D721Med (cell line): ENCODE results near the gene SETD5.

Experiments
- DNase-seq: peaks from one replicate; pipeline ENCODE4 v3.0.0; 2011; ENCODE audit warnings: low spot score; ENCODE audit not compliant: insufficient read length
- FAIRE-seq: peaks from 2 replicates; lab custom pipeline; 2011; peaks lifted over from hg19 to GRCh38; lab: Jason Lieb, UNC
- CTCF ChIP-seq: IDR thresholded peaks from 2 replicates; pipeline ENCODE4 v1.5.1; 2012; ENCODE audit warnings: mild to moderate bottlenecking, control low read depth; ENCODE audit not compliant: insufficient read depth; ENCODE audit errors: missing control alignments

The SETD5 gene

DNA sequence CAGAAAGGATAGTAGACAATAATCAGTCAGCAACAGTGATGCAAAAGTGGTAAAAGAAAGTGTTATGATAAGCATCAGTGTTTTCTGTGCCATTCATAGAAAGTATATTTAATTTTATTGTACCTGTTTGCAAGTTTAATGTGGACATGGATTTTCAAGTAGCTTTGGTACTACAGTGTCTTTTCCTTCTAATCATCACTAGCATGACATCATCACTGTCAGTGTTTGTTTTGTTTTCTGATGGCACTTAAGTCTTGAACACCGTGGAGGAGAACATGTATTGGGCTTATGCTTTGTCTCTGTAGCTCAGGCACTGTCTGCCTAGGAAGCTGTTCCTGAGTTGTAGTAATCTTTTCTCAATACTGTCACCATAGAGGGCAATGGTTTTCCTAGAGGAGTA lies 41.9 kb downstream of the SETD5 start:
- no peak for FAIRE-seq
- TF ChIP-seq CTCF, result no peak
- no peak for DNase-seq

DNA sequence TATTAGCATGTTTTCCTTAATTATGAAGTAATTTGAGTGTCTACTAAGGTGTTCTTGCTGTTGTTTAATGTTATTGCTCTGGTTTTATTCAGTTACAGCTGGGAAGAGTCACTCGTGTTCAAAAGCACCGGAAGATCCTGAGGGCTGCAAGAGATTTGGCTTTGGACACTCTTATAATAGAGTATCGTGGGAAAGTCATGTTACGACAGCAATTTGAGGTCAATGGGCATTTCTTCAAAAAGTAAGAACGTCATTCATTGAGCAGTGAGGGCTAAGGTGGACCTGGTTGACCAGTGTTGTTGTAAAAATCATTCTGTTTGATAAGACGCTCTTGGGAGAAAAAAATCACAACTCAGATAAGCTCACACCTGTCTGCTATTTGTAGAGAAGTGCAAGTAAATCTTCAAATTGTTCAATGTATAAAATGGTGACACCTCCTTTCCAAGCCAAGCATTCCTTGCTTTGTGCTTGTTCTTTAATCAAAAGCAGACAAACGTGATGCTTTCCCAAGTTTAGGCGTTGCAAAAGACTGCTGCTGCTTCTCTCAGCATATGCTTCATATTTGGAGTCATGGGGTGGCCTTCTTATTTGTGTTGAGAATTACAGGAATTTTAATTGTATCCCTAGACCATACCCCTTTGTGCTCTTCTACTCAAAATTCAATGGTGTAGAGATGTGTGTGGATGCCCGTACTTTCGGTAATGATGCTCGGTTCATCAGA lies 44.2 kb downstream of the SETD5 start:
- DNase-seq (no peak), FAIRE-seq (no peak)
- no peak for TF ChIP-seq CTCF

- no peak for DNase-seq
- FAIRE-seq, result no peak
- no peak for TF ChIP-seq CTCF
These were observed 50.7 kb downstream of the SETD5 start for GRCh38 chr3:9448071-9448470.

- no peak for TF ChIP-seq CTCF
- FAIRE-seq (no peak), DNase-seq (no peak)
These were observed 51.2 kb downstream of the SETD5 start for GRCh38 chr3:9448643-9449042.

- no peak for FAIRE-seq
- no peak for TF ChIP-seq CTCF
These were observed 52.7 kb downstream of the SETD5 start for GRCh38 chr3:9450126-9450525.

GRCh38 chr3:9450991-9451390 lies 53.6 kb downstream of the SETD5 start:
- DNase-seq, result no peak
- FAIRE-seq, result no peak

More at GRCh38 chr3:9450126-9450525, 52.7 kb downstream of the SETD5 start:
- no peak for DNase-seq

More at GRCh38 chr3:9450991-9451390, 53.6 kb downstream of the SETD5 start:
- no peak for TF ChIP-seq CTCF
